Nucleus accumbens (tissue), 56 donors: Measurements from ENCODE around the gene CLSTN3.
A peak's percentile ranks its signal among the peaks of the same experiment; 100 is the strongest.
"Not testable (repeated sequence)": the region's sequence is repeated elsewhere in the genome, so short reads cannot be mapped to it uniquely, and the experiment has no call there.

Experiments used
- DNase-seq, 56 donors: peaks; one replicate each; lab custom pipeline; 2025; lab: John Stamatoyannopoulos, UW

The CLSTN3 gene

GRCh38 chr12:7178481-7178880 is 48.3 kb downstream of the CLSTN3 start:
- DNase-seq: no peak

- no peak for DNase-seq
These were observed 50.5 kb downstream of the CLSTN3 start for GRCh38 chr12:7180685-7181084.

GRCh38 chr12:7186058-7186457 is 55.9 kb downstream of the CLSTN3 start:
- not testable (repeated sequence) for DNase-seq

- peak in 54 of 56 donors; percentile 7 to 86 (median 64) for DNase-seq
These were observed 58.6 kb downstream of the CLSTN3 start for GRCh38 chr12:7188562-7189397.

GRCh38 chr12:7189398-7190267 is 59.5 kb downstream of the CLSTN3 start, which contains the start of gene PEX5:
TSS of gene PEX5 (plus strand) at chr12:7189686. CDS start at chr12:7190378, 692 bp downstream.
- DNase-seq: peak in 55 of 56 donors; percentile 48 to 94 (median 83)

GRCh38 chr12:7190268-7191055 is 60.3 kb downstream of the CLSTN3 start:
- DNase-seq: peak in 27 of 56 donors; percentile 4 to 57 (median 35)

GRCh38 chr12:7193674-7194073 is 63.5 kb downstream of the CLSTN3 start:
- no peak for DNase-seq

GRCh38 chr12:7197841-7198240 is 67.7 kb downstream of the CLSTN3 start:
- no peak for DNase-seq

GRCh38 chr12:7203109-7203508 is 72.9 kb downstream of the CLSTN3 start:
- no peak for DNase-seq

- DNase-seq: no peak
These were observed 74.9 kb downstream of the CLSTN3 start for GRCh38 chr12:7205091-7205490.

GRCh38 chr12:7206691-7207090 is 76.5 kb downstream of the CLSTN3 start:
- no peak for DNase-seq

- DNase-seq: no peak
These were observed 77.9 kb downstream of the CLSTN3 start for GRCh38 chr12:7207866-7208625.
